SHP77 (cell line): Measurements from ENCODE around the gene RIOK3.
"Not testable (repeated sequence)": the region's sequence is repeated elsewhere in the genome, so short reads cannot be mapped to it uniquely, and the experiment has no call there.

Experiments
- DNase-seq, 2 experiments: peaks; one replicate each; lab custom pipeline; 2025; lab: John Stamatoyannopoulos, UW

The RIOK3 gene

GRCh38 chr18:23495723-23496440 is 42.8 kb downstream of the RIOK3 start:
- DNase-seq, result peak in 1 of 2 experiments; percentile 39

- DNase-seq, result no peak
These were observed 45.0 kb downstream of the RIOK3 start for GRCh38 chr18:23498117-23498516.

- peak; percentile 62 to 79 for DNase-seq
These were observed 45.8 kb downstream of the RIOK3 start for GRCh38 chr18:23498877-23499276.

- no peak for DNase-seq
These were observed 46.2 kb downstream of the RIOK3 start for GRCh38 chr18:23499291-23499781.

GRCh38 chr18:23501626-23502025 is 48.5 kb downstream of the RIOK3 start:
- no peak for DNase-seq

- DNase-seq, result no peak
These were observed 49.5 kb downstream of the RIOK3 start for GRCh38 chr18:23502516-23503037.

- DNase-seq, result peak; percentile 86 to 87
These were observed 50.2 kb downstream of the RIOK3 start, which contains the start of gene RMC1 for GRCh38 chr18:23503038-23503962. Gene RMC1 (plus strand): TSS chr18:23503511. CDS start chr18:23503619, 108 bp downstream.

GRCh38 chr18:23503963-23504344 is 50.9 kb downstream of the RIOK3 start:
- DNase-seq, result no peak

- DNase-seq, result no peak
These were observed 51.6 kb downstream of the RIOK3 start for GRCh38 chr18:23504720-23505119.

- DNase-seq, result no peak
These were observed 53.3 kb downstream of the RIOK3 start for GRCh38 chr18:23506393-23506792.

GRCh38 chr18:23510923-23511322 is 57.8 kb downstream of the RIOK3 start:
- not testable (repeated sequence) for DNase-seq

GRCh38 chr18:23512216-23512615 is 59.1 kb downstream of the RIOK3 start:
- DNase-seq, result not testable (repeated sequence)

GRCh38 chr18:23512641-23513040 is 59.6 kb downstream of the RIOK3 start:
- DNase-seq, result no peak

GRCh38 chr18:23515911-23516546 is 62.9 kb downstream of the RIOK3 start:
- peak; percentile 63 to 75 for DNase-seq

- DNase-seq, result no peak
These were observed 66.6 kb downstream of the RIOK3 start for GRCh38 chr18:23519734-23520133.

GRCh38 chr18:23521271-23521670 is 68.2 kb downstream of the RIOK3 start:
- no peak for DNase-seq

- DNase-seq, result no peak
These were observed 68.8 kb downstream of the RIOK3 start for GRCh38 chr18:23521907-23522306.

GRCh38 chr18:23523429-23524212 is 70.5 kb downstream of the RIOK3 start:
- DNase-seq, result no peak

GRCh38 chr18:23524213-23524707 is 71.2 kb downstream of the RIOK3 start:
- DNase-seq, result no peak

GRCh38 chr18:23526501-23527063 is 73.5 kb downstream of the RIOK3 start:
- no peak for DNase-seq
